H54 (cell line): ENCODE data around the gene MACO1.
"Not testable (repeated sequence)": the region's sequence is repeated elsewhere in the genome, so short reads cannot be mapped to it uniquely, and the experiment has no call there.

Source experiments
- DNase-seq: peaks from one replicate; pipeline ENCODE4 v3.0.0; 2011; ENCODE audit warnings: low spot score, mixed read lengths; ENCODE audit not compliant: insufficient read length
- FAIRE-seq: peaks from 3 replicates; lab custom pipeline; 2011; peaks lifted over from hg19 to GRCh38; lab: Jason Lieb, UNC
- POLR2A ChIP-seq: IDR thresholded peaks from 2 replicates; pipeline ENCODE4 v1.6.1; 2011; ENCODE audit warnings: low read depth, mild to moderate bottlenecking, low read length

Gene MACO1

DNA sequence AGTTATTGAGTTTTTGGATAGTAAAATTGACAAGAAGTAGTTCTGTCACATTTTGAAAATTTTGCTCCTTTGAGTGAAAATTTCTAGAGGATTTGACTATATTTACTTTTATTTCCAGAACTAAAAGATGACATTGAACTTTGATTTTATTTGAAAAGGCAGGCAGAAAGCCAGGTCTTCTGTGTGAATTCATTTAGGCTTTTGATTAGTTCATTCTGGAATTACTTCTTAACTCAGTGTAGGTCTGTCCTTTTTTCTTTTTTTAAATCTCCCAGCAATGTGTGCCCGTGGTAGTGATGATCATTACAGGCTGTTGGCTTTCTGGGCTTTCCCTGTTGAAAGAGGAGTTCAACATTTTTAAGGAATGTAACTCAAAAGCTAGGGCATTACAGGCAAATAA is 53.8 kb downstream of the MACO1 start:
- no peak for TF ChIP-seq POLR2A
- DNase-seq = no peak
- FAIRE-seq = no peak

DNA sequence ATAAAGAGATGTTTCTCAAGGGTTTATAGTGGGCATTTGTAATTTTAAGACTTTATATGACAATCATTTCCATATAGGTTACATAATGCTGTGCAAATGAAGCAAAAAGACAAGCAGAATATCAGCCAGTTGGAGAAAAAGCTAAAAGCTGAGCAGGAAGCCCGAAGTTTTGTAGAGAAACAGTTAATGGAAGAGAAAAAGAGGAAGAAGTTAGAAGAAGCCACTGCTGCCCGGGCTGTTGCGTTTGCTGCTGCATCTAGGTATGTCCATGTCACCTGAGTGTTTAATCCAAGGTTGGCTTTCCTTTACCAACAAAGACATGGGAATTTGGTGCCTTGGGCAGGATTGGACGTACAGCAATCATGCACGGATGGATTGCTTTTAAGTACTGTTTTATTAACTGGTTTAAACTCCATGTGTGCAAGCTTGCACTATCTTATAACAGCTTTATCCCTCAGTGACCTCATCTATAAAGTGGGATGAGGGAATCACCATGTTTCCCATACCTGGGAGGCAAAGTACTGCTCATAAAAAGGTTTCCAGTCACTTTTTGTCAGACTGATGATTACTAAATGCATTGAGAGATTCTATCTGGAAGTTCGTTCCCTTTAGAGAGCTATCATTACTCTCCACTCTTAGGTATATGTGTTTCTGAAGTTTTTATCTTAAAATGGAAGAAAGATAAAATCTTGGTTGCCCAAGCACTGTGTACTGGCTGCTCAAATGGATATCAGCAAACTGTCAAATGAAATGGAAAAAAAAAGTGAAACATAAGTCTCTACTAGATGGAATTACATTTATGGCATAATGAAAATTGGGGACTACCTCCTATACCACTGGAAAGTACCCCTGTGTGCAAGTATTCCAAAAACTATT is 55.1 kb downstream of the MACO1 start:
- DNase-seq = no peak
- TF ChIP-seq POLR2A = no peak
- no peak for FAIRE-seq

GRCh38 chr1:25486602-25487001 is 55.9 kb downstream of the MACO1 start:
- no peak for TF ChIP-seq POLR2A
- DNase-seq (no peak), FAIRE-seq (peak; percentile 11)

GRCh38 chr1:25487628-25488027 is 56.9 kb downstream of the MACO1 start:
- TF ChIP-seq POLR2A = no peak
- no peak for FAIRE-seq
- DNase-seq = no peak

DNA sequence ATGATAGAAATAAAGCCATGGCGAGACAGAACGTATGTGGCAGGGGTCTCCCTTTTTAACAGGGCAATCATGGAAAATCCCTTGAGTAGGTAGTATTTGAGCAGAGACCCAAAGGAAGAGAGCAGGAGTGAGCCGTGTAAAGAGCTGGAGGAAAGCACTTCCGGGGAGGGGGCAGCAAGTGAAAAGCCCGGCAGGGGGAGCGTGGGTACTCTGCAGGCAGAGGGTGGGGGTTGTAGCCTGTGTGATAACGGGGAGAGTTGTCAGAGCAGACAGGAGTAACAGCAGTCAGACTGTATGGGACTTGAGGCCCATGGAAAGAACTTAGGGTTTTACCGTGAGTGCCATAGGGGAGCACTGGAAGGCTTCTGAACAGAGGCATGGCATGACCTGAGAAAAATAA is 61.6 kb downstream of the MACO1 start:
- TF ChIP-seq POLR2A = no peak
- no peak for DNase-seq
- no peak for FAIRE-seq

DNA sequence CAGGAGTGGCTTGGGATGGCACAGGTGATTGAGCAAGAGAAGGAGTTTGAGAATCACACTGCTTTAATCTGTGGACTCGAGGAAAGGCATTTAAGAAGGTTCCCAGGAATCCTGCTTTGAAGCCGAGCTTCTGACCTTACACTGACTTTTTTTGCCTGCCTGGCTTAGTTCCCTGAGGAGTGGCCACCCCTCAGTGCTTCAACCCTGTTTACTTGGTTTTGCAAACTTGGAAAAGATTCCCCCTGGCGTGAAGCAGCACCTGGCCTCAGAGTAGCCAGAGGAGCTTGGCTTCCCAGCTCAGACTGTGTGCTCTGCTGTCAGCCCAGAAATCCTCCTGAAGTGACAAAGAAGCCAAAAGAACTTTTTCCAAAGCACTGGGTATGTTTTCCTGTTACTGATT is 64.3 kb downstream of the MACO1 start:
- DNase-seq = no peak
- no peak for TF ChIP-seq POLR2A
- no peak for FAIRE-seq

GRCh38 chr1:25500694-25501093 is 70.0 kb downstream of the MACO1 start:
- FAIRE-seq (no peak), DNase-seq (no peak)
- no peak for TF ChIP-seq POLR2A

DNA sequence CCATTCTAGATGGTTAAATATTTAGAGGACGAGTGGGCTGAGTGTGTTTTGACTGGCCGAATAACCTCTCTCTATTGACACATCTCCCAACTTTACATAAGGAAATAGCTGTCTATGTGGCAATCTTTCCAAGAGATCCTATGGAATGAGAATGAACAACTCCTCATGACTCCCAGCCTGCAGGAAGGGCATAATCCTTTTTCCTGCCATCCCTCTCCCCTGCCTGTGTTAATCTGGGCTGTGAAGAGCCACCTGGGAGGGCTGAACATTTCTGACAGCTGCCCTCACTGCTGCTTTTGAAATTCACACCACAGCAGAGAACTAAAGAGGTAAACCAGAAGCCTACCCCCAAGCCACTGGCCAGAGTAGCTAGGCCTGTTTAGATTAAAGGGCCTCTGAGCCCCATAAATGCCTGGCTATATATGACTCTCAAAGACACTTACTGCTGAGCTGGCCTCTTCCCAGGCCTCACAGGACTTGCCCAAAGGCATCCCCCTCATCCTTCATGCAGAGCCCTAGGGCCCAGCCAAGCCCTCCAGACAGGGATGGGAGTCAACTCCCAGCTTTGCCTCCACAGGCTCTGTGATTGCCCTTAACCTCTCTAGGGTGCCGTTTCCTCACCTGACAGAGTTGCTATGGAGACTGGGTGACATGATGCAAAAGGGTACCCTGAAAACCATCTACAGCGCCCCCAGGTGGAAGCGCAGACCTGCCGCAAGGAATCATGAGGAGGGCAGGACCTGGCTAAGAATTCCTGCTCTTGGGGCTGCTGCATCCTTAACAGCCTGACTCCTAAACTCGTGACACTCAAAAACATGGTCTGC is 70.8 kb downstream of the MACO1 start:
- FAIRE-seq (peak; percentile 15), DNase-seq (no peak)
- TF ChIP-seq POLR2A = no peak

GRCh38 chr1:25502957-25503356 is 72.3 kb downstream of the MACO1 start:
- DNase-seq = no peak

DNA sequence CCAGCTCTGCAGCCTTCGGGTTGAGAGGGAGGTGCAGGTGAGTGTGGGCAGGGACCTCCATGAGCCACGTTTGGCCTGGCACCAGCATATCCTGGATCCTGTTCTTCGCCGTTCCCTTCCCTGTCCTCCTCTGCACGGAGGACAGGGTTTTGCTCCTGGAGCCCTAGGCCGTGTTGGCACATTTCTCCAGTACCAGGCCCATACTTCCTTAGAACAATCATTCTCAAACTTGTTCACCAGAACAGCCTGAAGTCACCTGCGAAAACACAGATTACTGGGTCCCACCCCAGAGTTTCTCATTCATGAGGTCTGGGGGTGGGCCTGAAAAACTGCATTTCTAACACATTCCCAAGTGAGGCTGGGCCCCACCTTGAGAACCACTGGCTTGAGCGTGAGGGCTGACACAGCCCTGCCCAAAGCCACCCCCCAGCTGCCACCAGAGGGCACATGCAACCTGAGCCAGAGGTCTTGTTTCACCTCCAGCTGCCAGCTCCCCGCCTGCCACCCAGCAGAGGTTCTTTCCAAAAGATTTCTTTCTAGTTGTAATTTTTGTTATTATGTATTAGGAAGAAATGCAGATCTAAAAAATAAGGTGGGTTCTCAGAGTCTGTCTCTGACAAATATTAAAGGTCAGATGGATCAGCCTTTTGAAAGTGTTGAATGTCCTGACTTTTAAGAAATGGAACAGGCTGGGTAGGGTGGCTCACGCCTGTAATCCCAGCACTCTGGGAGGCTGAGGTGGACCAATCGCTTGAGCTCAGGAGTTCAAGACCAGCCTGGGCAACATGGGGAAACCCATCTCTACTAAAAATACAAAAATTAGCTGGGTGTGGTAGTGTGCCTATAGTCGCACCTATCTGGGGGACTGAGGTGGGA is 73.1 kb downstream of the MACO1 start:
- FAIRE-seq = no peak
- no peak for TF ChIP-seq POLR2A
- DNase-seq = peak; percentile 23

More at GRCh38 chr1:25502957-25503356, 72.3 kb downstream of the MACO1 start:
- TF ChIP-seq POLR2A = no peak
- no peak for FAIRE-seq

DNA sequence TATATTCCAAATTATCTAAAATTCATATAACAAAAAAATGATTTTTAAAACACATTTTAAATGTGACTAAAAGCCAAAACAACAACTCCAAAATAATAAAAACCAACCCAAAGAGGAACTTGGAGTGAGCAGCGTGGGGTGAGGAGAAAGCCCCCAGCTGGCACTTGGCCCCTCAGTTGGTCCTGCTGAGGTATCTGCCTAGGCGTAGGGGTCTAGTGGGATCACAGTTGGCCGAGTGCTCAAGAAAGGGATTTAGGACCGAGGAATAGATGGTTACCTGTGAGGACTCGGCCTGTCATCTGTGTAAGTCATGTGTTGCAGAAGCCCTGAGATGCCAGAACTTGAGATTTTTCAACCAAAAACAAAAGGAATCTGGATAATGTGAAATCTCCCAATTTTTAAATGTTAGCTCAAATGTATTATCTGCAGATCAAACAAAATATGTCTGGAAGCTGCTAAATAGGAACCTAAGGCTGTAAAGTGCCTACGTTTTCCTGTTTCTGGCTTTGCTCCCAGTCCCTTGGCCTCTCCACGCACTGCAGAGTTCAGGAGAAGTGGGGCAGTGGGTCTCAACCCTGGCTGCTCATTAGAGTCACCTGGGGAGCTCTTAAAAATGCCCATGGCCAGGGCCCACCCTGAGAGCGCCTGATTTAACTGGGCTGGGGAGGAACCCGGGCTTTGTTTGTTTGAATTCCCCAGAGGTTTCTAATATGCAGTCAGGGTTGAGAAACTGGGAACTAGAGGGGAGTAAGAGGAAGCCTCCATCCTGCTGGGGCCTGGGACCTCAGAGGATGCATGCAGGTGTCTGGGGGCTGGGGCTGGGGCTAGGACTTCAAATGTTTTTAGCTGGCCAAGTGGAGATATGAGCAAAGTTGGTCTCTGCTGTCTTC is 74.3 kb downstream of the MACO1 start:
- DNase-seq = no peak
- TF ChIP-seq POLR2A = no peak
- FAIRE-seq = no peak

DNA sequence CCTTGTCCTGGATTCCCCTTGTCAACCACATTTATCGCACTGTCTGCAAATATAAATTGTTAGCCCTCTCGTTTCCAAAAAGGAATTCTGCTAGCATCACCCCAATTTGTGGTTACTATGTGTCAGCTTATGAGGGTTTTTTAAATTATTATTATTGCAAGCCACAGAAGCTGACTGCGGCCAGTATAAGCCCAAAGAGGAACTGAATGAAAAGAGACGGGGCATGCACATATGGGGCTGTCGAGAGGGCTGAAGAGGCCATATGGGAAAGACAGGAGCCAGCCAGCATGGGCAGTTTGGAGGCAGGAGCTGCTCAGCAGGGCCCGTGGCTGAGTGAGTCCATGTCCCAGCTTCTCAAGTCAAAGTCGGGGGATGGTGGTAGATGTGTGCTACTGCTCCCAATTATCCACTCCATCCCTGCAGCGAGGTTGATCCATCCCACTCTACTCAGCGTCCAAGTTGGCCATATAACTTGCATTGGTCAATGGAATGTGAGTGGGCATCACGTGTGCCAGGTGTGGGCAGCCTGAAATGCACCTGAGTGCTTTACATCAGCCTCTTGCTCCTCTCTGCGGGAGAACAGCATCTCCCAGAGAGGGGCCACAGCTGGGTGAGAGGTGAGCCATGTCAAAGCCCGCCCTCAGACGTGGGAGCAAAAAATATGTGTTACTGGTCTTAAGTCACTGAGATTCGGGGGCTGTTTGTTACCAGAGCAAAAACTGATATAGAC is 75.1 kb downstream of the MACO1 start:
- FAIRE-seq (no peak), DNase-seq (no peak)
- TF ChIP-seq POLR2A = no peak

DNA sequence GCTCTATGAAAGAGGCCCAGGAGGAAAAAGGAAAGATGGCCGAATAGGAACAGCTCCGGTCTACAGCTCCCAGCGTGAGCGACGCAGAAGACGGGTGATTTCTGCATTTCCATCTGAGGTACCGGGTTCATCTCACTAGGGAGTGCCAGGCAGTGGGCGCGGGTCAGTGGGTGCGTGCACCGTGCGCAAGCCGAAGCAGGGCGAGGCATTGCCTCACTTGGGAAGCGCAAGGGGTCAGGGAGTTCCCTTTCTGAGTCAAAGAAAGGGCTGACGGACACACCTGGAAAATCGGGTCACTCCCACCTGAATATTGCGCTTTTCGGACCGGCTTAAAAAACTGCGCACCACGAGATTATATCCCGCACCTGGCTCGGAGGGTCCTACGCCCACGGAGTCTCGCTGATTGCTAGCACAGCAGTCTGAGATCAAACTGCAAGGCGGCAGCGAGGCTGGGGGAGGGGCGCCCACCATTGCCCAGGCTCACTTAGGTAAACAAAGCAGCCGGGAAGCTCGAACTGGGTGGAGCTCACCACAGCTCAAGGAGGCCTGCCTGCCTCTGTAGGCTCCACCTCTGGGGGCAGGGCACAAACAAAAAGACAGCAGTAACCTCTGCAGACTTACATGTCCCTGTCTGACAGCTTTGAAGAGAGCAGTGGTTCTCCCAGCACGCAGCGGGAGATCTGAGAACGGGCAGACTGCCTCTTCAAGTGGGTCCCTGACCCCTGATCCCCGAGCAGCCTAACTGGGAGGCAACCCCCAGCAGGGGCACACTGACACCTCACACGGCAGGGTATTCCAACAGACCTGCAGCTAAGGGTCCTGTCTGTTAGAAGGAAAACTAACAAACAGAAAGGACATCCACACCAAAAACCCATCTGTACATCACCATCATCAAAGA is 76.1 kb downstream of the MACO1 start:
- not testable (repeated sequence) for FAIRE-seq, DNase-seq
